Progenitor cell of endocrine pancreas (in vitro differentiated cells): ENCODE measurements around the gene S100A4. TPM values are rescaled to one million over a fixed set of nuclear protein-coding genes. Genes with fewer than 3 reads are reported as not detected.

Experiments
- DNase-seq: peaks from one replicate; pipeline ENCODE4 v3.0.0; 2021; ENCODE audit warnings: low spot score; ENCODE audit not compliant: unreplicated experiment
- H3K27ac Mint-ChIP-seq: 2 replicates; pipeline ENCODE4 v1.8.0; 2021; ENCODE audit warnings: mild to moderate bottlenecking, moderate library complexity, mixed read lengths
- H3K27me3 Mint-ChIP-seq: 2 replicates; pipeline ENCODE4 v1.8.0; 2021; ENCODE audit warnings: mixed read lengths
- H3K36me3 Mint-ChIP-seq: 2 replicates; pipeline ENCODE4 v1.8.0; 2022; ENCODE audit warnings: mixed read lengths; ENCODE audit not compliant: insufficient read depth
- H3K4me1 Mint-ChIP-seq: 2 replicates; pipeline ENCODE4 v1.8.0; 2021; ENCODE audit warnings: low read depth, mixed read lengths
- H3K4me3 Mint-ChIP-seq: 2 replicates; pipeline ENCODE4 v1.8.0; 2021; ENCODE audit warnings: low read depth, mild to moderate bottlenecking, moderate library complexity, mixed read lengths
- H3K9me3 Mint-ChIP-seq: 2 replicates; pipeline ENCODE4 v1.8.0; 2021; ENCODE audit warnings: low read depth, mixed read lengths
- CTCF ChIP-seq: fragments of 200-600 bp; sonication (generic); IDR thresholded peaks from one replicate; pipeline ENCODE4 v1.5.0; 2021; ENCODE audit warnings: antibody characterized with exemption, mild to moderate bottlenecking; ENCODE audit not compliant: unreplicated experiment
- total RNA-seq: library from RNA; stranded (reverse); gene quantifications from 2 replicates; pipeline ENCODE4 v1.2.1, GENCODE V29; 2021

Gene S100A4
- total RNA-seq, 1 donor from 2014 or later = 7.6 TPM

GRCh38 chr1:153505576-153505975 lies 40.0 kb downstream of the S100A4 start:
- H3K27ac Mint-ChIP-seq = no peak overlapping the region
- TF ChIP-seq CTCF = no peak
- H3K9me3 Mint-ChIP-seq = no peaks in the 10 kb centered on the region
- no peaks in the 10 kb centered on the region for H3K36me3 Mint-ChIP-seq
- H3K4me3 Mint-ChIP-seq = no peak overlapping the region
- no peaks in the 10 kb centered on the region for H3K4me1 Mint-ChIP-seq
- no peak for DNase-seq
- H3K27me3 Mint-ChIP-seq = peaks cover 3% of the 10 kb centered on the region

DNA sequence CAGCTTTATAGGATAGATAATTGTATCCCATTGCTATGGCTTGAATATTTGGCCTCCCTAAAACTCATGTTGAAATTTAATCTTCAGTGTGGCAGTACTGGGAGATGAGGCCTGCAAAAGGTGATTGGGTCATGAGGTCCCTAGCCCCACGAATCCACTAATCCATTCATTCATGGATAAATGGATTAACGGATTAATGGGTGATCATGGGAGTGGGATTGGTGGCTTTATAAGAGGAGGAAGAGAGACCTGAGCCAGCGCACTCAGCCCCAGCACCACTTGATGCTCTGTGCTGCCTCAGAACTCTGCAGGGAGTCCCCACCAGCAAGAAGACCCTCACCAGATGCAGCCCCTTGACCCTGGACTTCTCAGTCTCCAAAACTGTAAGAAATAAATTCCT lies 41.8 kb downstream of the S100A4 start:
- H3K4me3 Mint-ChIP-seq = no peak overlapping the region
- no peak for DNase-seq
- no peaks in the 10 kb centered on the region for H3K9me3 Mint-ChIP-seq
- TF ChIP-seq CTCF = no peak
- no peak overlapping the region for H3K27ac Mint-ChIP-seq
- no peaks in the 10 kb centered on the region for H3K36me3 Mint-ChIP-seq
- H3K4me1 Mint-ChIP-seq = no peaks in the 10 kb centered on the region
- H3K27me3 Mint-ChIP-seq = peaks cover 14% of the 10 kb centered on the region

DNA sequence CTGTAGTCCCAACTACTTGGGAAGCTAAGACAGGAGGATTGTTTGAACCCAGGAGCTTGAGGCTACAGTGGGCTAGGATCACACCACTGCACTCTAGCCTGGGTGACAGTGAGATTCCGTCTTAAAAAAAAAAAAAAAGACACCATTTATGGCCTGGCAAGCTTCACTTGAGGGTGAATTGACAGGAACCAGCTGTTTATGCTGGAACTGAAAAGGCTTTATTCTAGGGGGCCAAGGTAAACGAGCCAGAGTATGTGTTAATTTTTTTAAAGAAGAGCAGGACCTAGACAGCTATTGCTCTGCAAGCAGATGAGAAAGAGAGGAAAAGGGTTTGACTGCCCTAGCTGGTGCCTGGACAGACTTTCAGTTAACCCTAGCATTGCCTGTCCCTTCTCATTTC lies 46.9 kb downstream of the S100A4 start:
- Mint-ChIP-seq H3K36me3 (no peaks in the 10 kb centered on the region), H3K9me3 (no peaks in the 10 kb centered on the region), H3K4me1 (no peaks in the 10 kb centered on the region), H3K27me3 (peaks cover 18% of the 10 kb centered on the region), H3K27ac (no peak overlapping the region), H3K4me3 (no peak overlapping the region)
- no peak for TF ChIP-seq CTCF
- no peak for DNase-seq

DNA sequence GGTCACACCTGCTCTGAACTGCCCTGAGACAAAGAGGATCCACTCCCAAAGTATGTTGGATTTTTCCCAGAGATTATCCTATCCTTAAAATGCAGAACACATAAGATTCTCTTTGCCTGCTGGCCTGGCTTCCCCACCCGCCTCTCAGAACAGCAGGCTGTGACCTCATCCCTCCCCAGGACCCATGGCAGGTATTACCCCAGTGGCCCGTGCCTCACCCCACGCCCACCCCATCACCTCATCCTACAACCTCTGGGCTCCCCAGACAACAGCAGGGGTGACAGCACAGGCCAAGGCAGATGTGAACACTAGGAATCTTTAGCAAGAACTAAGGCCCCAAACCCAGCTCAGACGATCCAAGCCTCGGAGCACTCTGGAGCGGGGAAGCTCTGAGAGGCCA lies 50.1 kb downstream of the S100A4 start:
- no peak overlapping the region for H3K4me3 Mint-ChIP-seq
- H3K27me3 Mint-ChIP-seq = peaks cover 23% of the 10 kb centered on the region
- H3K27ac Mint-ChIP-seq = no peak overlapping the region
- DNase-seq = no peak
- TF ChIP-seq CTCF = no peak
- H3K36me3 Mint-ChIP-seq = no peaks in the 10 kb centered on the region
- no peaks in the 10 kb centered on the region for H3K9me3 Mint-ChIP-seq
- peaks cover 4% of the 10 kb centered on the region for H3K4me1 Mint-ChIP-seq

GRCh38 chr1:153494976-153495535 lies 50.5 kb downstream of the S100A4 start:
- no peak overlapping the region for H3K4me3 Mint-ChIP-seq

More at GRCh38 chr1:153494976-153495535, 50.5 kb downstream of the S100A4 start:
- peaks cover 7% of the 10 kb centered on the region for H3K4me1 Mint-ChIP-seq
- TF ChIP-seq CTCF = peak; percentile 98
- no peaks in the 10 kb centered on the region for H3K36me3 Mint-ChIP-seq
- peaks cover 25% of the 10 kb centered on the region for H3K27me3 Mint-ChIP-seq
- no peaks in the 10 kb centered on the region for H3K9me3 Mint-ChIP-seq
- no peak overlapping the region for H3K27ac Mint-ChIP-seq
- peak; percentile 88 for DNase-seq

Other genes with a start within 250 kb of the S100A4 start
- not detected in 2 replicates for gene PGLYRP3, start 232.9 kb downstream of the S100A4 start, total RNA-seq
- not detected in 2 replicates for gene PGLYRP4, start 197.0 kb downstream of the S100A4 start, total RNA-seq
- gene S100A9, start 188.0 kb downstream of the S100A4 start, total RNA-seq = 0.91 and 0.95 TPM in 2 replicates
- gene S100A12, start 170.2 kb downstream of the S100A4 start, total RNA-seq = not detected in 2 replicates
- not detected in 2 replicates for gene S100A8, start 154.7 kb downstream of the S100A4 start, total RNA-seq
- gene S100A7A, start 129.3 kb downstream of the S100A4 start, total RNA-seq = not detected in 2 replicates
- gene S100A7, start 85.2 kb downstream of the S100A4 start, total RNA-seq = not detected in 2 replicates
- 12.5 and 14.8 TPM in 2 replicates for gene S100A6, start 9.8 kb downstream of the S100A4 start, total RNA-seq
- gene S100A5, start 4.9 kb downstream of the S100A4 start, total RNA-seq = not detected in 2 replicates
- gene S100A3, start 3.5 kb upstream of the S100A4 start, total RNA-seq = 0.46 and 1.5 TPM in 2 replicates
- 0.36 and 1.6 TPM in 2 replicates for gene S100A2, start 20.0 kb upstream of the S100A4 start, total RNA-seq
- gene S100A16, start 67.3 kb upstream of the S100A4 start, total RNA-seq = 46.8 and 50.2 TPM in 2 replicates
- gene S100A14, start 70.5 kb upstream of the S100A4 start, total RNA-seq = 1.4 and 2.8 TPM in 2 replicates
- gene S100A13, start 81.7 kb upstream of the S100A4 start, total RNA-seq = 63.6 and 67.5 TPM in 2 replicates
- gene S100A1, start 82.6 kb upstream of the S100A4 start, total RNA-seq = 0.80 TPM in 1 of 2 replicates, not detected in the other
- gene CHTOP, start 88.3 kb upstream of the S100A4 start, total RNA-seq = 128 and 129 TPM in 2 replicates
- 38.0 and 42.3 TPM in 2 replicates for gene SNAPIN, start 112.9 kb upstream of the S100A4 start, total RNA-seq
- gene ILF2, start 125.2 kb upstream of the S100A4 start, total RNA-seq = 261 and 262 TPM in 2 replicates
- gene NPR1, start 132.9 kb upstream of the S100A4 start, total RNA-seq = 0.41 and 0.51 TPM in 2 replicates
- gene INTS3, start 182.2 kb upstream of the S100A4 start, total RNA-seq = 145 and 152 TPM in 2 replicates
- gene SLC27A3, start 229.6 kb upstream of the S100A4 start, total RNA-seq = 29.5 and 36.6 TPM in 2 replicates